OCI-LY7 (cell line): ENCODE measurements around the gene SLC20A1.

ENCODE experiments used
- CTCF ChIP-seq: fragments of 200-600 bp; sonication (generic); conservative IDR thresholded peaks from 2 replicates; pipeline ENCODE4 v1.5.1; 2014; ENCODE audit warnings: mild to moderate bottlenecking, antibody characterized with exemption, low read length, moderate library complexity, mixed read lengths
- EZH2phosphoT487 ChIP-seq: fragments of 200-600 bp; sonication (generic); IDR thresholded peaks from 2 replicates; pipeline ENCODE4 v1.6.1; 2018; ENCODE audit warnings: low read depth, borderline replicate concordance, mild to moderate bottlenecking, mixed run types, antibody characterized with exemption, low read length, moderate library complexity, mixed read lengths

- TF ChIP-seq CTCF (no peak), EZH2phosphoT487 (no peak)
Observed at GRCh38 chr2:112682101-112682500, 36.4 kb downstream of the SLC20A1 start.
